Measurements from ENCODE around the gene SLC7A10. TPM values are rescaled to one million over a fixed set of nuclear protein-coding genes. Genes with fewer than 3 reads are reported as not detected.
"Not testable (repeated sequence)": the region's sequence is repeated elsewhere in the genome, so short reads cannot be mapped to it uniquely, and the experiment has no call there.

Gene SLC7A10
- polyA plus RNA-seq, 3 donors, result 0.22 to 0.40 (median 0.33) TPM

DNA sequence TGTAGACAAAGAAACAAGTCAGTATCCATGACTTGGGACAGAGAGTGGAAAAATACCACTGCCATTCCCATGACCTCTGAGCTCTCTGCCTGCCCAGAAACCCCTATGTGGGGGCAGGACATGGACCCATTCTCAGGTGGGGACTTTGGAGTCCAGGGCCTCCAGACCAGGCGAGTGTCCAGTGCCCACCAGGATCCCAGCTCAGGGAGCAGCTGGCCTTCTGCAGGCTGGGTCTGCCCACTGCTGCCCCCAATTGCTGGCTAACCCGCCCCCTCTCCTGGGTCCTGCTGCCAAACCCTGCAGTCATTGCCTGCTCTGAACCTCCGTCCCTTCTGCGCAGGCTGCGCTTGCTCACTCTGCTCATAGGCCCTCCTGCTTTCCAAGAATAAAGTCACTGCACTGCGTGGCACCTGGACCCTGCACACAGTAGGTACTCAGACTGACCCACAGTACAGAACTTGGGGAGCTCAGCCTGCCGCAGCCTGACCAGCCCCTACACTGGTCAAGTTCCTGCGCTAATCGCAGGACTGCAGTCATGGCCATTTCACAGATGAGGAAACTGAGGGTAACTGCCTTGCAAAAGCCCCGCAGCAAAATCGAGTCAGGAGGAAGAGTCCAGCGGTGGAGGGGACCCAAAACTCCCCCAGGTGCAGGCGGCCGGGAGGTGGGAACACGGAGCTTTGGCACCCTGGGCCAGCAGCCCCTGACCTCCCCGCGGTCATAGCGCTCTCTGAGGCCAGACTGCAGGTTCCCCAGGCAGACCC is 774 bp downstream of the SLC7A10 start:
- no peak for DNase-seq (ENCODE audit: extremely low read depth in 1 of 11, low read depth in 9 of 11, low spot score in 4 of 11)

DNA sequence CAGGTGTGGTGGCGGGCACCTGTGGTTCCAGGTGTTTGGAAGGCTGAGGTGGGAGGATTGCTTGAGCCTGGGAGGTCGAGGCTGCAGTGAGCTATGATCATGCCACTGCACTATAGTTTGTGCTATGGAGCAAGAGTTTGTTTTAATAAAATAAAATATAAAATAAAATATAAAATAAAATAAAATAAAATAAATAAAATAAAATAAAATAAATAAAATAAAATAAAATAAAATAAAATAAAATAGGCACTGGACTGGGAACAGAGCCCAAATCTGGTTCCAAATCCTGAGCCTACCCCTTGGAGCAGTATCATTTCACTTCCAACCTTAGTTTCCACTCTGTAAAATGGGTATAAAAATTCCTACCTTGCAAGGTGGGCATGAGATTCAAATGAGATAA is 3.4 kb downstream of the SLC7A10 start:
- DNase-seq (ENCODE audit: extremely low read depth in 1 of 11, low read depth in 9 of 11, low spot score in 4 of 11), result not testable (repeated sequence)

DNA sequence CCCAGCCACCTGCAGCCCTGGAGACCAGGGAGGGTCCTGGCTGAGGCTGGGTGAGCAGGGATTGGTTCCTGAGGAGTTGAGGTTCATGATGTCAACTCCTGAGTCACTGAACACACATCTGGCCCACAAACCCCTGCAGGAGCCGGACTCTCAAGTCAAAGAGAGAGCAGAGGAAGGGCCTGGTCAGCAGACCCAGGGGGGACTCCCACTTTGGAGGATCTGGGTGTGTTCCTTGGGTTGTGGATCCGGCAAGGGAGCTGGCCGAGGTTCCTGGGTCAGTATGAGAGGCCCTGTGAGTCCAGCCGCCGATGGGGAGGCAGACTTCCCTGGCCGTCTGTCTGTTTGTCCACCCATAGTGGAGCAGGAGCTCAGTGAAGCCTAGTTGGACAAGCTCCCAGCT is 4.0 kb downstream of the SLC7A10 start:
- DNase-seq (ENCODE audit: extremely low read depth in 1 of 11, low read depth in 9 of 11, low spot score in 4 of 11), result no peak

DNA sequence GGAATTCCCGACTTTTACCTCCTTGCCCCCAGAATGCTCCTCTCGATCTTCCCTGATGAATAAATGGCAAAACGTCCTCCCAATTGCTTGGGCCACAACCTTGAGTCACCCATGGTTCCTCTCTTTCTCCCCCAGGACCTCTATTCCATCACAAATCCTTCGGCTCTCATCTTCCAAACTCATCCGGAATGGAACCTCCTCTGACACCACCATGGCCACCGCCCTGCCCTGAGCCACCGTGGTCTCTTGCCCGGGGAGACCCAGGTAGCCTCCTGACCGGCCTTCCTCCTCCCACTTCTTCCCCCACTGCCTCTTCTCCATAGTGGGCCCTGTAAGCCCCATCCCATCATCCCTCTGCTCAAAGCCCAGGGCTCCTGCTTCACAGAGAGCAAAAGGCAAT is 4.9 kb downstream of the SLC7A10 start:
- DNase-seq (ENCODE audit: extremely low read depth in 1 of 11, low read depth in 9 of 11, low spot score in 4 of 11), result no peak

DNA sequence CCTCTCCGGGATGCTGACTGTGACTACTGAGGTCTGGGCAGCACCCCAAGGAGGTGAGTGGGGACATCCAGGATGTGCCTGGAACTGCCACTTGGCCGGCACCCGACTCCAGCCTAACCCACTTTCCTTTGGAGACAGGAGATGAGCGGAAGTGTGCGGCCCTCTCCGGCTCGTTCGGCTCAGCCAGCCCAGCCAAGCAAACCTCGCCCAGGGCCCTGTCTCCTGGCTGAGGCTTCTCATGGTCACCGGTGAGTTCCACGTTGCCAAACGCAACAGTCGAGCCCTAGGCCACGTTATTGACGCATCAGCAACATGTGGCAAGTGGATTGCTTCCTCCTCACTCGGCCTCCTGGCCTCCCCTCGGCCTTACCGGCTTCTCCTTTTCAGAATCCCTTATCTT is 5.5 kb downstream of the SLC7A10 start:
- DNase-seq (ENCODE audit: extremely low read depth in 1 of 11, low read depth in 9 of 11, low spot score in 4 of 11), result no peak

DNA sequence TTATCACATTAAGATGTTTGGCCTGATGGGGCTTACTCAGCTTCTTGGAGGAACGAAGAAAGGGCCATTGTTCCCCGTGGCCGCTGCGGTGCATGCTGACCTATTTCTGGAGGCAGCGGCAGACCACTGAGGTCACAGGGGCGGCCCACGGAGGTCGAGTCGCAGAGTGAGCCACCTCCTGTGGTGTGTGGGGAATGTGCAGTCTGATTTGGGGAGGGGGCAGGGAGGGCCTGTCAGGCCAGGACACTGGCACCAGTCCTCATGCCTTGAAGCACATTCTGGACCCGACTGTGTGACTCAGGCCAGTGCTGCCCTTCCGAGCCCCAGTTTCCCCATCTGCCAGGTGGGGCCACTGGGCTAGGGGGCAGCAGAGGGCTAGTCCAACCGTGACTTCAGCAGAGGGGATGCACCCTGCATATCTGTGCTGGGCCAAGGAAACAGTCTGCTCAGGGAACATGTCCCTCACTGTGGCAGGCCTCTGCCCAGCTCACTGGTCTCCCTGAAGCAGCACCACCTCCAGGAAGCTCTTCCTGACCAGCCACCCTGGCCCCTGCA is 6.3 kb downstream of the SLC7A10 start:
- no peak for DNase-seq (ENCODE audit: extremely low read depth in 1 of 11, low read depth in 9 of 11, low spot score in 4 of 11)

DNA sequence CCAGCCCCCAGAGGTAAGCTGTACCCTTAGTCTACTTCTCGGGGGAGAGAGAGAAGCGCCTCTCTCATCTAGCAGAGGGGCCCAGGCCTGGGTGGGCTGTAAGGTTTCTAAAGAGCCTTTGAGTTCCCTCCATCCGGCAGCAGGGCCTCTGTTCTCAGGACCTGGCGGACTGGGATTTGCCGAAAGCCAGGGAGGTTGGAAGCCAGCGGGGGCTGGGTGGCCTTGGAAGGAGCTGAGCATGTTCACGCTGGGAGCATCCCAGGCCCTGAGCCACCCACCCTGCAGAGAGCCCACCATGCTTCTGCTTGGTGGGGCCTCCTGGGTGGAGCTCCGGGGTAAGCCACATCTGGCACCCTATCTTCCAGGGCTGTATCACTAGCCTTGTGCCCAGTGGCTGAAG is 7.8 kb downstream of the SLC7A10 start:
- DNase-seq (ENCODE audit: extremely low read depth in 1 of 11, low read depth in 9 of 11, low spot score in 4 of 11), result no peak

DNA sequence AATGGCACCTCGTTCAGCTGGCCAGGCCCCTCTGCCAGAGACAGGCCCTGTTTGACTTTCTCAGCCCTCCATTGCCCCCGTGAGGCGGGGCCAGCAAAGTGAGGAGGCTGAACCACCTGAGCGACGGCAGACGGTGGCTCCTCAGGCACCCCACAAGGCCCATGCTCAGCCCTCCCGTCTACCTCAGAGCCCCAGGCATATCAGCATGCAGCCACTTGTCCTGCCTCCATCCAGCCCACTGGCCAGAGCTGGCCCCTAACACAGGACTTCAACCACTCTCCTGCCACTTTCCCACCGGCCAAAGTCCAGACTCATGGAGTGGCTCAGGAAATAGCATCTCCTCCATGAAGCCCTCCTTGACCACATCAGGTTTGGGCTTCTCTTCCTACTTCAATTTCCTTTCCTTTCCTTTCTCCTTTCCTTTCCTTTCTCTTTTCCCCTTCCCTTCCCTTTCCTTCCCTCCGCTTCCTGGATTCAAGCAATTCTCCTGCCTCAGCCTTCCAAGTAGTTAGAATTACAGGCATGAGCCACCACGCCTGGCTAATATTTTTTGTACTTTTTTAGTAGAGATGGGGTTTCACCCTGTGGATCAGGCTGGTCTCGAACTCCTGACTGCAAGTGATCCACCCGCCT is 9.3 kb downstream of the SLC7A10 start:
- DNase-seq (ENCODE audit: extremely low read depth in 1 of 11, low read depth in 9 of 11, low spot score in 4 of 11), result no peak

DNA sequence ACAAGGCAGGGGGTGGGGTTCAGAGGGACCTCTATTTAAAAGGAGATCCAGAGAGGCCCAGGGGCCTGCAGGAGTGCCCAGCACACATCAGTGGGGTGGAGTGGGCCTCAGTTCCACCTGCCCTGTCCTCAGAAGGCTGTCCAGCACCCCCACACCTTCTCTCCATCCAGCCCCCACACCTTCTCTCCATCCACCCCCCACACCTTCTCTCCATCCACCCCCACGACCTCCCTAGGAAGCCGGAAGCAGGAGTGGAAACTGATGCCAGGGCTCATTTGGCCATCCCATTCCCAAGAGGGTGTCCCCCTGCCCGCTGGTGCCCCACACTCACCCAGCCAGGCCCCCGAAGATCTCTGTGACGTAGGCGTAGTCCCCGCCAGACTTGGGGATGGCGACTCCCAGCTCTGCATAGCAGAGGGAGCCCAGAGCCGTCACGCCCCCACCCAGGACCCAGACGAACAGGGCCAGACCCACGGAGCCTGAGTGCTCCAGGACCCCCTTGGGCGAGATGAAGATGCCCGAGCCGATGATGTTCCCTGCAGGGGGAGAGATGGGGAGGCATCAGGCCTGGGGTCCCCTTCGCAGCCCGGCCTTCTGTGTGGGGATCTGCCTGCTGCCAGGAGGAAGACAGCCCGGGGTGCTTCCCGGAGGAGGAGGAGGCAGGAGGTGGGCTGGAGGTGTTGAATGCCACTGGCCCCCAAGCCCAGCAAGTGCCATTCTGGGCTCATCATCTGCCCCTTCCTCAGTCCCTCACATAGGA is 10.0 kb downstream of the SLC7A10 start:
- no peak for DNase-seq (ENCODE audit: extremely low read depth in 1 of 11, low read depth in 9 of 11, low spot score in 4 of 11)

DNA sequence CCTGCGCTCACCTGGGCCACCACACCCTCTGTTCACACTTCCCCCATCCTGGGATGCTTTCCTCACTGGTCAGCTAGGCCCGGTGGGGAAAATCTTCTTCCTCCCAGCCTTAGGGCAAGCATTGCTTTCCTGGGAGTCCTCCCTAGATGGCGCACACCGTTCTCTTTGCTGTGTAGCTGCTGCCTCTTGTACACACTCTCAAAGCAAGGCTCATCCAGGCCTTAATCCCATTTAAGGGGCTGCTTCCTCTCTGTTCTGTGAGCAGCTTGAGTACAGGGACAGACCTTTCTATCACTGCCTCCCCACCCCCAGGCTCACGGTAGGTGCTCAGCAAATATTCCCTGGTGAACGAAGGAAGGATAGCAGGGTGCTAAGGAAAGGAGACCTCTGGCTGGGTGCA is 11.1 kb downstream of the SLC7A10 start:
- no peak for DNase-seq (ENCODE audit: extremely low read depth in 1 of 11, low read depth in 9 of 11, low spot score in 4 of 11)

DNA sequence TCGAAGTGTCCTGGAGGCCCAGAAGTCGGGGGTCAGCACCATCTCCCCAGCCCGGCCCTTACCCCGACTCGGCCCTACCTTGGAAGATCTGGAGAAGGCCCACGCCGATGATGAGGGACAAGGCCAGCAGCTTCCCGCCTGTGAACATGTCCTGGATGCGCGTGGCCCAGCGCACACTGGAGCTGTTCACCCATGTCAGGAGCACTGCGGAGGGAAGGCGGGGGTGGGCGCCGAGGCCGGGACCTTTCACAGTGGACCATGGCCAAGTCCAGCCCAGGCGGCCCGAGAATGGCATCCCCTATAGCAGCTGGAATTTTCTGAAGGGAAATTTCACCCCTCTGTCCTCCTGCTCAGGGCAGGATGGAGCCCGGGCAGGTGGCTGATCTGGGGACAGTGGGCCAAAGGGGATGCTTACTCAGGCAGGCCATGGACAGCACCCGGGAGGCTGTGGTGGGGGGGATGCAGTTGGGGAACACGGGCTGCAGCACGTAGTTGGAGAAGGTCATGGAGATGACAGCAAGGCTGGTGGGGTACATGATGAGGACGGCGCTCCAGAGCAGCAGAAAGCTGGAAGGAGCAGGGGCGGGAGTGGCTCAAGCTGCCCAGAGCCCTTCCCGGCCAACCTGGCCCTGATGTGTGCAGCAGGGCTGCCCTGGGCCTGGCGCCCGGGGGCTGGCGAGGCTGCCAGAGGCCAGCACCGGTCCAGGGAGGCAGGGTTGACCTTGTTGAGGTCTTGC is 13.0 kb downstream of the SLC7A10 start:
- no peak for DNase-seq (ENCODE audit: extremely low read depth in 1 of 11, low read depth in 9 of 11, low spot score in 4 of 11)

DNA sequence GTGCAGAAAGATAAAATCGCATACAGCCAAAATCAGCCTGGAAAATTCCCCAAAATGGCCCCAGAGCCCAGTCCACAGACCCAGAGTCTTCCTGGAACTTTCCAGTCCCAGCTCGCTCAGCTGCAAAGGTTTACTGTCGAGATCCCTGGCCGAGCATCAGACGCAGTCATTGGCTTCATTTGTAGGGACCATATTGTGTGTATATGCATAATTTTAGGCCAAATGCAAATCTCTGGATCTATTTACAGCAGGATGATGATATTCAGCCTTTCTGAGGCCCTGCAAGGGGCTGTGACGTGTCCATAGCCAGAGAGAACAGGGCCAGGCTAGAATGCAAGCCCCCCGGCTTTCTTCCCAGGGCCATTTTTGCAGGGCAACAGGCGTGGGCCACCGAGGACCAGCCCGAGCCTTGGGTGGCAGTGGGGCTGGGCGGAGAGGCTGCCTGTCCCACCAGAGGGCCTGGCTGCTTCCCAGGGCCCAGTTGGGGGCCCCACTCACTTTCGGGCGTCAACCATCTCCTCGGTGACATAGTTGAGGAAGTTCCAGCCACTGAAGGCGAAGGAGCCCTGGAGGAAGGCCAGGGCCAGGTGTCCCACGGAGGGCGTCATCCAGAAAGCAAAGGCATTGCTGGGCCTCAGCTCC is 13.7 kb downstream of the SLC7A10 start:
- DNase-seq (ENCODE audit: extremely low read depth in 1 of 11, low read depth in 9 of 11, low spot score in 4 of 11), result no peak

DNA sequence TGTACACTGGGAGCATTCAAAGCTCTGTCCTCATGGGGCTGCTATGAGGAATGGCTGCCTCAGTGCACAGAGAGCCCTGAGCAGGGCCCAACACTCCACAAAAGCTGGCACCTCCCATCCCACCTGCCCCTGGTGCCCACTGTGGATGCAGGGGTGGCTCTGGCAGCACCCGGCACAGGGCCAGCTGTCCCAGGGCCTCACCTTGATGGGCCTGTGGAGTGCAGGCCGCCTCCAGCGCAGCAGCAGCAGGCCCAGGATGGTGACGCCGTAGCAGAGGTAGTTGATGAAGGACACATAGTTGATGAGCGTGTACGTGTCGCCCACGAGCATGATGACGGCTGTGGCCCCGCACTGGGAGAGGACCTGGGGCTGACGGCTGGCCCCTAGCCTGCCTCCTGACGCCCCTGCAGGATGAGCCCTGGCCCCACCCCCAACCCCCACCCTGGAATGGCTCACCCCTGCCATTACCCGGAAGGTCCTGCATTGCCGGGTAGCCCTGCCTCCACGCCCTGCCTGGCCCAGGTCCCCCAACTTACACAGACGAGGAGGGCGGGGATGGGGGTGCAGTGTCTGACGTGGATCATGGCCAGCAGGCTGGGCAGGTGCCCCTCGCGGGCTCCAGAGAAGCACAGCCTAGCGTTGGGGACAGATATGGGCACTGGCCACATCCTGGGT is 15.2 kb downstream of the SLC7A10 start:
- DNase-seq (ENCODE audit: extremely low read depth in 1 of 11, low read depth in 9 of 11, low spot score in 4 of 11), result no peak

DNA sequence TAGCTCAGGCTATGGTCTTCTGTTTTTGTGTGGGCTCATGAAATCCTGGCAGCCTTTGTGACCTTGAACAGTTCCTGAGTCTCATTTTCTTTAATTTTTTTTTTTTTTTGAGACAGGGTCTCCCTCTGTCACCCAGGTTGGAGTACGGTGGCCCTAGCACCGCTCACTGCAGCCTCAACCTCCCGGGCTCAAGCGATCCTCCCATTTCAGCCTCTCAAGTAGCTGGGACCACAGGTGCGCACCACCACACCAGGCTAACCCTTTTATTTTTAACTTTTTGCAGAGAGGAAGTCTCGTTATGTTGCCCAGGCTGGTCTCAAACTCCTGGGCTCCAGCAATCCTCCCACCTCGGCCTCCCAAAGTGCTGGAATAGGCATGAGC is 15.8 kb downstream of the SLC7A10 start:
- DNase-seq (ENCODE audit: extremely low read depth in 1 of 11, low read depth in 9 of 11, low spot score in 4 of 11), result not testable (repeated sequence)

DNA sequence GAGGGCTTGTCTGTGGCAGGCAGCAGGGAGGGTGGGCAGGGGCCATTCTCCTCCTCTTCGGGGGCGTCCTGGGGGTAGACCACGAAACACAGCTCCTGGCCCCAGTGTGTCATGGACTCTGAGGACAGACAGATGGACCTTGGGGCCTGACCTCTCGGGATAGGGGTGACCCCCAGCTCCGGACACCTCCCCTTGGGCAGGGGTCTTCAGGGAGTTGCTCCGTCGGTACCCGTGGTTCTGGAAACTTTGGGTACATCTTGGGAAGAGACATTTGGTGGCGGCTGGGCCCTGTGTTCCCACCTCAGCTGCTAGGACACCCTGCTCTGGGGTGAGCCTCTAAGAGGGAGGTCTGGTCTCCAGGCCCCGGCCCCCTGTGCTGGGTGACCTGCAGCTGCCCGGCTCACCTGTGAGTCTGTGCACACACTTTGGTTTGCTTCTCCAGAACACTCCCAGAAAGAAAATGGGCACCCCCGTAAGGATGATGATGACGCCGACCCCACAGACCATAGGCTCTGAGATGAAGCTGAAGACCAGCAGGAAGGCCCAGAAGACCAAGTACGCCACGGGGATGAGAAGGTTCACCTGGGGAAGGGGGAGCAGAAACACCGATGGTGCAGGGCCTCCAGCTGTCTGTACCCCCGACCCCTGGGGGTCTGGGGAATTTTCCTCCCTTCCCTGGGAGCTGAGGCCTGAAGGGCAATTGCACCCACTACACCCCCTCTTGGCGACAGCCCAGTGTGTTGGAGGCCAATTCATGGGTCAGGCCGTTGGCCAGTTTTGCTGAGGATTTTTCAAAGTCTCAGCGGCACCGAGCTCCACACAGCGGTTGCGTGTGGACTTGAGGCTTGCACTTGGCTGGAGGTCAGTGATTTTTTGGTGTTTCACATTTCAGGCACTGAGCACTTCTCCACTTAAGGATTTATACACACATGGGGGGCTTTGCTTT is 16.5 kb downstream of the SLC7A10 start:
- DNase-seq (ENCODE audit: extremely low read depth in 1 of 11, low read depth in 9 of 11, low spot score in 4 of 11), result no peak

DNA sequence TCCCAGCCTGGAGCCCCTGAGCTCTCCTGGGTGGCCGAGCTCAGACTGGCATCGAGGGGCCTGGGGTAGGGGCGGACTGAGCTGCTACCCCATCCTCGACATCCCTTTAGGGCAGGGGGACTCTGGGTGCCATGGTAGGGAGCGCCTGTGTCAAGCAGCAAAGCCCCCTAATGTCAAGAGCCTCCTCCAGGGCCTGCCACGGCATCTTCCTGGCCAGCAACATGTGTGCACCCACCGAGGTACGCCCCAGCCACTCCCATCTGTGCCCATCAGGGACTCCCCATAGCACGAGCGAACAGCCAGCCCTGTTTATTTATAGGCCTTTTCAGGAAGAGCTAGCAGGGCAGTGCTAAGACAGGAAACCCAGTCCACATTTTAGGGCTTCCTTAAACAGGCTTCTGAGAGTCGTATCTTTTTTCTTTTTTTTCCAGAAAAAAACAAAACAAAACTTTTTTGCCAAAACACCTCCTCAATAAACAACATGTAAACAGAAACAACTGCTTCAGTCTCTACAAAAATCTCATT is 17.2 kb downstream of the SLC7A10 start:
- no peak for DNase-seq (ENCODE audit: extremely low read depth in 1 of 11, low read depth in 9 of 11, low spot score in 4 of 11)

DNA sequence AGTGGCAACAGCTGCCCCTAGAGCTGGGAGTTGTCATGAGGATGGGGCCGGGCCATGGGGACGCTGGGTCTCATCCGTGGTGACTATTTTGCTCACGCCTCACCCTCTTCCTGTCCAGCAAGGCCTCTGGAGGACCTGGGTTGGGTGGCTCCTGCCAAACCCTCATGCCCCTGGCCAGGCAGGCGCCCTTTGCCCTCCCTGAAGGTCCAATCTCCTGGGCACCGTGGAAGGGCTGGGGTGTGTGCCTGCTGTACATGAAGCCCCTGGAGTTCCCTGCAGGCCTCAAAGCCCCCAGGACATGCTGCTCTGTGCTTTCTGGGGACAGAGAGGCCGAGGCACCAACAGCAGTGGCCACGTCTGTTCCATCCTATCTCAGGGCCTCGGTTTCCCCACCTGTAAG is 17.7 kb downstream of the SLC7A10 start:
- DNase-seq (ENCODE audit: extremely low read depth in 1 of 11, low read depth in 9 of 11, low spot score in 4 of 11), result no peak
